ENCODE measurements around the gene MT1G.
"Not testable (repeated sequence)": the region's sequence is repeated elsewhere in the genome, so short reads cannot be mapped to it uniquely, and the experiment has no call there.

The MT1G gene

DNA sequence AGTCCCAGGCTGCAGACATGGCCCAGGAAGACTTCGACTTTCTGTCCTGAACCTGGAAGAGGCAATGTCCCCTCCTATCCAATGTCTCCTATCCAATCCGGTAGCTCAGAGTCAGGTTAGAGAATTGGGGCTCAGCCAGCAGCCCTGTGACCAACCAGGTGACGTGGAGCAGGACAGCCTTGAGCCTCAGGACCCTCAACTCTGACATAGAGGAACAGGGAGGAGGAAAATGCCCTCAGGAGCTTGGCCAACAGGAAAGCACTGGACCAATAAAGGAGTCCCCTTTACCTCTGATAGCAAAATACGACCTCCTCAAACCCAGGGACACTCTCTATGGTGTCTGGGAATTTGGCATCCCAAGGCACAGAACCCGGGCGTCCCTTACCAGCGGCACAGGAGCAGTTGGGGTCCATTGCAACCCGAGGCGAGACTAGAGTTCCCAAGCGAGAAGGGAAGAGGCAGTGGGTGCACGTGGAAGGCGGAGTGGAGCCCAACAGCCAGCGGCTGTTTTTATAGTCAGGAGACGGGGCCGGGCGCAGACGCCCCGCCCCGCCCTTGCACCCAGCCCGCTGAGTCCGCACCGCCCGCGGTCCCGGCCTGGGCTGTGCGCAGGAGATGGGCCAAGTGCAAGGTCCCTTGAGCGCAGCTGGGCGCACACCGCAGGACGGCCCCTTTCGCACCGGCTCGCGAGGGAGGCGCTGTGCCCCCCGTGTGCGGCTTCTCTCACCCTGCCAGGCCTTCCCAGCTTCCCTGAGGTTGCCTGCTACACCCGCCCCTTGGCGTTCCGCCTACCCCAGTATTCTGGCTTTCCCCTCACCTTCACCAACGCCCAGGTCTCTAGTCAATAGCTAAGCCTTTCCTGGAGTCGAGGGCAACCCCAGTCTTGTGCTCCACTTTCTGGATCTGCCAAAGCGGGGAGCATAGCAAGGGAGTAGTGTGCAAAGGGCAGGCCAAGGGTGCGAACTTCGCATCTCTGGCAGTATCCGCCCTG is at the start of gene MT1G:
Gene MT1G (minus strand): TSS at position 485 of the 991 bp plus-strand sequence. CDS start 72 bp downstream, at position 413.
- no peaks in the 10 kb centered on the region; the same call in 1 of the 2 replicates for H3K9me3 ChIP-seq (ENCODE audit: insufficient read depth, low read depth, low read length)
- H3K27me3 ChIP-seq (ENCODE audit: insufficient read depth, low read length): peaks cover 100% of the 10 kb centered on the region
- no peak within 1 kb of the TSS for H3K27ac ChIP-seq (ENCODE audit: low read length)
- no peak within 1 kb of the TSS; the same call in 1 of the 2 replicates for H3K9ac ChIP-seq (ENCODE audit: low read depth, low read length)
- no peaks in the 10 kb centered on the region for H3K36me3 ChIP-seq (ENCODE audit: insufficient read depth, low read depth, low read length)
- peaks cover 5% of the 10 kb centered on the region; the same call in 1 of the 2 replicates for H3K4me1 ChIP-seq (ENCODE audit: insufficient read depth, low read length)
- peak within 1 kb of the TSS; percentile 59; the same call in 1 of the 2 replicates for H3K4me3 ChIP-seq (ENCODE audit: low read length)

- H3K4me3 ChIP-seq (ENCODE audit: low read length); H3K4me1 ChIP-seq (ENCODE audit: insufficient read depth, low read length); H3K9ac ChIP-seq (ENCODE audit: low read depth, low read length); H3K27me3 ChIP-seq (ENCODE audit: insufficient read depth, low read length); H3K36me3 ChIP-seq (ENCODE audit: insufficient read depth, low read depth, low read length); H3K27ac ChIP-seq (ENCODE audit: low read length); H3K9me3 ChIP-seq (ENCODE audit: insufficient read depth, low read depth, low read length): not testable (repeated sequence)
Observed at GRCh38 chr16:56717532-56717931, 49.7 kb upstream of the MT1G start.

DNA sequence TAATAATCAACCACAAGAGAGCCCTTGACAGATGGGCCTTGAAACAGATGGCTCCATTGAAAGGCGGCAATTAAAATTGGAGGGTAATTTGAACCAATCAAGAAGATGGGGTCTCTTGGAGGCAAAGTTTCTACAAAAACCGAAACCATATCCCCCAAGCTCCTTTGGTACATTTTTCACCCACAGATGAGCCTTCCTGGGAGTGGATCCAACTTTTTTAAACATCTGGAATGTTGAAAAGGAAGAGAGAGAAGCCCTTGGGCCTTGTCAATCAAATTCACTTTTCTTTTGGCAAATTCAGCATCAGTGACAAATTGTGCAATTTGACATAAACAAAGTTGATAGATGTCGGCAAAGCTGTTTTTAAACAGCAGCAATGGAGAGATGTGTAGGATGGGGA is 48.9 kb upstream of the MT1G start:
- H3K4me3 ChIP-seq (ENCODE audit: low read length): no peak overlapping the region
- no peaks in the 10 kb centered on the region for H3K4me1 ChIP-seq (ENCODE audit: insufficient read depth, low read length)
- no peak overlapping the region for H3K9ac ChIP-seq (ENCODE audit: low read depth, low read length)
- no peaks in the 10 kb centered on the region for H3K9me3 ChIP-seq (ENCODE audit: insufficient read depth, low read depth, low read length)
- H3K27ac ChIP-seq (ENCODE audit: low read length): no peak overlapping the region
- H3K36me3 ChIP-seq (ENCODE audit: insufficient read depth, low read depth, low read length): no peaks in the 10 kb centered on the region
- H3K27me3 ChIP-seq (ENCODE audit: insufficient read depth, low read length): peaks cover 4% of the 10 kb centered on the region; the same call in 1 of the 2 replicates

DNA sequence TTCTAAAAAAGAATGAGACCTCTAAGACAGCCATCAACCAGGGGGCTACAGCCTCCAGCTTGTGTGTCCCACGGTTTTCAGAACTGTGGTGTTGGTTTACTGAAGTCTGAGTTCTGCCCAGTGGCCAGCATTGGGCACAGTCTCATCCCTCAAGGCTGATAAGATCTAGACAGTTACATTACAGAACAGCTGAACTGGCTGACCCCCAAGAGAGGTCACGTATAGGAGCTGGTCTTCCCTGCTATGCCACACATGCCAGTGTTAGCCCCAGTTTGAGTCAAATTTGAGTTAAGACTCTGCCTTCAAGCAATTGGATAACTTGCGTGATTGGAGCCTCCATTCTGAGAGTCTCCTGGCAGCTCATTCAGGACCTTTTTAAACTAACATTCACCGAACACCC is 47.3 kb upstream of the MT1G start:
- Histone ChIP-seq H3K9ac (ENCODE audit: low read depth, low read length) (no peak overlapping the region), H3K27me3 (ENCODE audit: insufficient read depth, low read length) (peaks cover 4% of the 10 kb centered on the region; the same call in 1 of the 2 replicates), H3K9me3 (ENCODE audit: insufficient read depth, low read depth, low read length) (no peaks in the 10 kb centered on the region), H3K4me1 (ENCODE audit: insufficient read depth, low read length) (no peaks in the 10 kb centered on the region), H3K4me3 (ENCODE audit: low read length) (no peak overlapping the region), H3K27ac (ENCODE audit: low read length) (no peak overlapping the region), H3K36me3 (ENCODE audit: insufficient read depth, low read depth, low read length) (no peaks in the 10 kb centered on the region)

- Histone ChIP-seq H3K9me3 (ENCODE audit: insufficient read depth, low read depth, low read length) (no peaks in the 10 kb centered on the region), H3K4me3 (ENCODE audit: low read length) (no peak overlapping the region), H3K27me3 (ENCODE audit: insufficient read depth, low read length) (peaks cover 4% of the 10 kb centered on the region; the same call in 1 of the 2 replicates), H3K9ac (ENCODE audit: low read depth, low read length) (no peak overlapping the region), H3K4me1 (ENCODE audit: insufficient read depth, low read length) (no peaks in the 10 kb centered on the region), H3K27ac (ENCODE audit: low read length) (no peak overlapping the region), H3K36me3 (ENCODE audit: insufficient read depth, low read depth, low read length) (no peaks in the 10 kb centered on the region)
Observed at GRCh38 chr16:56713794-56714193, 45.9 kb upstream of the MT1G start.

DNA sequence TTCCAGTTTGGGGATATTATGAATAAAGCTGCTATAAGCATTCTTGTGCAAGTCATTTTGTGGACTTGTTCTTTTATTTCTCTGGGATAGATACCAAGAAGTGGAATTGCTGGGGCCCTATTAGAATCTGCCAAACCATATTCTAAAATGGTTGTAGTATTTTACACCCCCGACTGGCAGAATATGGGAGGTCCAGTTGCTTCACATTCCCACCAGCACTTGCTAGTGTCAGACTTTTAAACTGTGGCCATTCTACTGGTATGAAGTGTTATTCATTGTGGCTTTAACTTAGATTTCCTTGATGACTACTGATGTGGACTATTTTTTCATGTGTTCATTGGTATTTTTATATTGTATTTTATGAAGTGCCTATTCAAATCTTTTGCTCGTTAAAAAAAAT is 44.0 kb upstream of the MT1G start:
- Histone ChIP-seq H3K9me3 (ENCODE audit: insufficient read depth, low read depth, low read length) (no peaks in the 10 kb centered on the region), H3K36me3 (ENCODE audit: insufficient read depth, low read depth, low read length) (no peaks in the 10 kb centered on the region), H3K27ac (ENCODE audit: low read length) (no peak overlapping the region), H3K27me3 (ENCODE audit: insufficient read depth, low read length) (peaks cover 3% of the 10 kb centered on the region; the same call in 1 of the 2 replicates), H3K4me1 (ENCODE audit: insufficient read depth, low read length) (no peaks in the 10 kb centered on the region), H3K9ac (ENCODE audit: low read depth, low read length) (no peak overlapping the region), H3K4me3 (ENCODE audit: low read length) (no peak overlapping the region)

DNA sequence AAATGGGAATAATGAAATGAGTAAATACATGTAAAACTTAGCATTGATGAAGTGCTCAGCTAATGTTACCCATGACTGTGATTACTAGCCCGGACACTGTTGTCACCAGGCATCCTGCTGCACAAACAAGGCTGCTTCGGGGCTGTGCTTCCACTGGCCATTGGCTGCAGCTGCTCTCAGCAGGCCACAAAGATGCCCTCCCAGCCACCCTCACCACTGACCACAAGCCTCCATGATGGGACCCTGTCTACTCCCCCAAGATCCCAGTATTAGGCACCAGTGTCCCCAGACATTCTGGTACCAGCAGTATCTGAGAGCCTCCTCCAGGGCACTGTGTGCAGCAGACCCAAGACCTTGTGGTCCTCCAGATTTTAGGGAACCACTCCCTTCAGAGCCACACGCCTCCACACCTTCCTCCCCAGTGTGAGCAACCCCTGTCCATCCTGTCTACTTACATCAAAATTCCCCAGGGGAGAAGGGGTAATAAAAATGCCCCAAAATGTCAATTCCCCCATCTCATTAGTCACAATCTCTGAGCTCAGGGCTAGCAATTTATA is 42.4 kb upstream of the MT1G start:
- Histone ChIP-seq H3K27ac (ENCODE audit: low read length) (no peak overlapping the region), H3K4me1 (ENCODE audit: insufficient read depth, low read length) (no peaks in the 10 kb centered on the region), H3K4me3 (ENCODE audit: low read length) (no peak overlapping the region), H3K27me3 (ENCODE audit: insufficient read depth, low read length) (no peaks in the 10 kb centered on the region; the same call in 1 of the 2 replicates), H3K9ac (ENCODE audit: low read depth, low read length) (no peak overlapping the region), H3K9me3 (ENCODE audit: insufficient read depth, low read depth, low read length) (no peaks in the 10 kb centered on the region), H3K36me3 (ENCODE audit: insufficient read depth, low read depth, low read length) (no peaks in the 10 kb centered on the region)

- H3K9me3 ChIP-seq (ENCODE audit: insufficient read depth, low read depth, low read length): no peaks in the 10 kb centered on the region
- H3K4me3 ChIP-seq (ENCODE audit: low read length): no peak overlapping the region
- H3K27ac ChIP-seq (ENCODE audit: low read length): no peak overlapping the region
Observed at GRCh38 chr16:56709443-56710040, 41.7 kb upstream of the MT1G start.

GRCh38 chr16:56708525-56709442 is 40.9 kb upstream of the MT1G start:
- H3K9ac ChIP-seq (ENCODE audit: low read depth, low read length): no peak overlapping the region; the same call in 1 of the 2 replicates
- H3K27me3 ChIP-seq (ENCODE audit: insufficient read depth, low read length): no peaks in the 10 kb centered on the region; the same call in 1 of the 2 replicates
- H3K36me3 ChIP-seq (ENCODE audit: insufficient read depth, low read depth, low read length): no peaks in the 10 kb centered on the region
- H3K27ac ChIP-seq (ENCODE audit: low read length): no peak overlapping the region
- H3K4me3 ChIP-seq (ENCODE audit: low read length): no peak overlapping the region
- no peaks in the 10 kb centered on the region for H3K4me1 ChIP-seq (ENCODE audit: insufficient read depth, low read length)
- H3K9me3 ChIP-seq (ENCODE audit: insufficient read depth, low read depth, low read length): no peaks in the 10 kb centered on the region

More at GRCh38 chr16:56709443-56710040, 41.7 kb upstream of the MT1G start:
- H3K36me3 ChIP-seq (ENCODE audit: insufficient read depth, low read depth, low read length): no peaks in the 10 kb centered on the region
- H3K4me1 ChIP-seq (ENCODE audit: insufficient read depth, low read length): no peaks in the 10 kb centered on the region
- H3K27me3 ChIP-seq (ENCODE audit: insufficient read depth, low read length): no peaks in the 10 kb centered on the region; the same call in 1 of the 2 replicates
- no peak overlapping the region; the same call in 1 of the 2 replicates for H3K9ac ChIP-seq (ENCODE audit: low read depth, low read length)

- H3K4me1 ChIP-seq (ENCODE audit: insufficient read depth, low read length): peaks cover 3% of the 10 kb centered on the region; the same call in 1 of the 2 replicates
- no peaks in the 10 kb centered on the region for H3K36me3 ChIP-seq (ENCODE audit: insufficient read depth, low read depth, low read length)
- no peak overlapping the region for H3K9ac ChIP-seq (ENCODE audit: low read depth, low read length)
- H3K4me3 ChIP-seq (ENCODE audit: low read length): no peak overlapping the region
- no peak overlapping the region for H3K27ac ChIP-seq (ENCODE audit: low read length)
- H3K9me3 ChIP-seq (ENCODE audit: insufficient read depth, low read depth, low read length): no peaks in the 10 kb centered on the region
- no peaks in the 10 kb centered on the region for H3K27me3 ChIP-seq (ENCODE audit: insufficient read depth, low read length)
Observed at GRCh38 chr16:56702836-56703235, 35.0 kb upstream of the MT1G start.

GRCh38 chr16:56701534-56701933 is 33.7 kb upstream of the MT1G start:
- H3K27ac ChIP-seq (ENCODE audit: low read length): no peak overlapping the region

More at GRCh38 chr16:56701534-56701933, 33.7 kb upstream of the MT1G start:
- Histone ChIP-seq H3K9ac (ENCODE audit: low read depth, low read length) (no peak overlapping the region), H3K36me3 (ENCODE audit: insufficient read depth, low read depth, low read length) (no peaks in the 10 kb centered on the region), H3K4me1 (ENCODE audit: insufficient read depth, low read length) (peaks cover 3% of the 10 kb centered on the region; the same call in 1 of the 2 replicates), H3K4me3 (ENCODE audit: low read length) (no peak overlapping the region), H3K27me3 (ENCODE audit: insufficient read depth, low read length) (no peaks in the 10 kb centered on the region), H3K9me3 (ENCODE audit: insufficient read depth, low read depth, low read length) (no peaks in the 10 kb centered on the region; the same call in 1 of the 2 replicates)

All from iPS-20b (cell line).